Measurements from ENCODE around the gene N4BP2L1. TPM values are rescaled to one million over a fixed set of nuclear protein-coding genes. Genes with fewer than 3 reads are reported as not detected.

N4BP2L1 gene
- total RNA-seq, 6 experiments from 2014 or later = 0.08 to 0.60 (median 0.33) TPM

GRCh38 chr13:32446220-32446619 lies 18.3 kb upstream of the N4BP2L1 start:
- no peak for DNase-seq
- H3K9me3 Mint-ChIP-seq = no peaks in the 10 kb centered on the region
- no peaks in the 10 kb centered on the region for H3K36me3 Mint-ChIP-seq (ENCODE audit: low read depth)
- H3K27me3 Mint-ChIP-seq (ENCODE audit: insufficient read depth) = no peaks in the 10 kb centered on the region
- no peak overlapping the region for H3K27ac Mint-ChIP-seq
- TF ChIP-seq CTCF (IDR thresholded peaks at IDR 0.05) = no peak
- H3K4me1 Mint-ChIP-seq (ENCODE audit: low read depth) = peaks cover 16% of the 10 kb centered on the region
- H3K4me3 Mint-ChIP-seq = no peak overlapping the region

GRCh38 chr13:32445461-32445860 lies 17.5 kb upstream of the N4BP2L1 start:
- no peak overlapping the region for H3K27ac Mint-ChIP-seq
- no peak overlapping the region for H3K4me3 Mint-ChIP-seq
- DNase-seq = no peak
- no peaks in the 10 kb centered on the region for H3K9me3 Mint-ChIP-seq
- peaks cover 16% of the 10 kb centered on the region for H3K4me1 Mint-ChIP-seq (ENCODE audit: low read depth)
- no peaks in the 10 kb centered on the region for H3K27me3 Mint-ChIP-seq (ENCODE audit: insufficient read depth)
- TF ChIP-seq CTCF (IDR thresholded peaks at IDR 0.05) = no peak
- H3K36me3 Mint-ChIP-seq (ENCODE audit: low read depth) = no peaks in the 10 kb centered on the region

- no peak for DNase-seq
- TF ChIP-seq CTCF (IDR thresholded peaks at IDR 0.05) = peak; percentile 58
- H3K9me3 Mint-ChIP-seq = no peaks in the 10 kb centered on the region
- no peak overlapping the region for H3K4me3 Mint-ChIP-seq
- peaks cover 5% of the 10 kb centered on the region for H3K4me1 Mint-ChIP-seq (ENCODE audit: low read depth)
- H3K27ac Mint-ChIP-seq = no peak overlapping the region
- H3K27me3 Mint-ChIP-seq (ENCODE audit: insufficient read depth) = no peaks in the 10 kb centered on the region
- H3K36me3 Mint-ChIP-seq (ENCODE audit: low read depth) = no peaks in the 10 kb centered on the region
These were observed 15.2 kb upstream of the N4BP2L1 start for GRCh38 chr13:32443111-32443510.

GRCh38 chr13:32438871-32439270 lies 10.9 kb upstream of the N4BP2L1 start:
- H3K36me3 Mint-ChIP-seq (ENCODE audit: low read depth) = no peaks in the 10 kb centered on the region
- H3K27ac Mint-ChIP-seq = no peak overlapping the region
- H3K4me1 Mint-ChIP-seq (ENCODE audit: low read depth) = no peaks in the 10 kb centered on the region
- no peak overlapping the region for H3K4me3 Mint-ChIP-seq
- no peaks in the 10 kb centered on the region for H3K9me3 Mint-ChIP-seq
- DNase-seq = no peak
- H3K27me3 Mint-ChIP-seq (ENCODE audit: insufficient read depth) = no peaks in the 10 kb centered on the region; the same call in 1 of the 2 replicates
- no peak for TF ChIP-seq CTCF (IDR thresholded peaks at IDR 0.05)

GRCh38 chr13:32432856-32433255 lies 4.9 kb upstream of the N4BP2L1 start:
- Mint-ChIP-seq H3K27me3 (ENCODE audit: insufficient read depth) (peaks cover 4% of the 10 kb centered on the region; the same call in 1 of the 2 replicates), H3K4me3 (no peak overlapping the region), H3K27ac (no peak overlapping the region), H3K9me3 (no peaks in the 10 kb centered on the region), H3K4me1 (ENCODE audit: low read depth) (peaks cover 8% of the 10 kb centered on the region), H3K36me3 (ENCODE audit: low read depth) (no peaks in the 10 kb centered on the region)
- DNase-seq = no peak
- no peak for TF ChIP-seq CTCF (IDR thresholded peaks at IDR 0.05)

GRCh38 chr13:32431361-32431760 lies 3.4 kb upstream of the N4BP2L1 start:
- Mint-ChIP-seq H3K4me3 (no peak overlapping the region), H3K27me3 (ENCODE audit: insufficient read depth) (peaks cover 4% of the 10 kb centered on the region; the same call in 1 of the 2 replicates), H3K4me1 (ENCODE audit: low read depth) (peaks cover 14% of the 10 kb centered on the region), H3K36me3 (ENCODE audit: low read depth) (peaks cover 3% of the 10 kb centered on the region; the same call in 1 of the 2 replicates), H3K27ac (no peak overlapping the region), H3K9me3 (no peaks in the 10 kb centered on the region)
- no peak for DNase-seq
- TF ChIP-seq CTCF (IDR thresholded peaks at IDR 0.05) = no peak
